ENCODE results near the gene ADGRA1. TPM values are rescaled to one million over a fixed set of nuclear protein-coding genes. Genes with fewer than 3 reads are reported as not detected.

Gene ADGRA1
- total RNA-seq, 4 donors from 2014 or later: not detected

DNA sequence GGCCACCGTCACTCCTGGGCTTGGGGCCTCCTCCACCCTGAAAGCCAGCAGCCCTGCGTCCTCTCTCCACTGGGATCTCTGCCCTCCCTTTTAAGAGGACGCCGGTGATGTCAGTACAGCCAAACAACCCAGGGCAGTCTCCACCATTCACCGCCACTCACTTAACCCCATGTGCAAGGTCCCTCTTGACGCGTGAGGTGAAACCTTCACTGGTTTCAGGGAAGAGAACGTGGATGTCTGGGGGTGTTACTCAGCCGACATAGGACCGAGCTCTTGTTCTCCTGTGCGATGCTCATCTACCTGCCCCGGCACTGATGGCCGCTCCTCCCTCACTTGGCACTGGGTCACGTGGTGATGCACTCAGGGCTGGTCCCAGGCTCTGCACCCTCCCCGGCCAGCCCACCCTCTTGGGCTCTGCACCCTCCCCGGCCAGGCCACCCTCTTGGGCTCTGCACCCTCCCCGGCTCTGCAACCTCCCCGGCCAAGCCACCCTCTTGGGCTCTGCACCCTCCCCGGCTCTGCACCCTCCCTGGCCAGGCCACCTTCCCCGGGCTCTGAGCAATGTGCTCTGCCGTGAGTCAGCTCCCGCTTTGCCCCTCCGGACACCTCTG lies 36.1 kb downstream of the ADGRA1 start:
- 68 to 86% methylated on average over 14 to 22 of the region's 23 CpGs for WGBS, 2 donors
- Histone ChIP-seq H3K27ac (no peak overlapping the region), H3K4me3 (no peak overlapping the region), H3K27me3 (peaks cover 0 to 46% (median 0%) of the 10 kb centered on the region in 4 donors), H3K36me3 (no peaks in the 10 kb centered on the region), H3K9me3 (no peaks in the 10 kb centered on the region), H3K4me1 (no peaks in the 10 kb centered on the region)
- intact Hi-C loops (cut with DNase I): loop anchor here (5.0 to 10.0 kb wide), 2 partner anchors 179 to 287 kb away; partner anchors contain the start of gene CFAP46
- no peak for DNase-seq
- TF ChIP-seq, protein P1, sequence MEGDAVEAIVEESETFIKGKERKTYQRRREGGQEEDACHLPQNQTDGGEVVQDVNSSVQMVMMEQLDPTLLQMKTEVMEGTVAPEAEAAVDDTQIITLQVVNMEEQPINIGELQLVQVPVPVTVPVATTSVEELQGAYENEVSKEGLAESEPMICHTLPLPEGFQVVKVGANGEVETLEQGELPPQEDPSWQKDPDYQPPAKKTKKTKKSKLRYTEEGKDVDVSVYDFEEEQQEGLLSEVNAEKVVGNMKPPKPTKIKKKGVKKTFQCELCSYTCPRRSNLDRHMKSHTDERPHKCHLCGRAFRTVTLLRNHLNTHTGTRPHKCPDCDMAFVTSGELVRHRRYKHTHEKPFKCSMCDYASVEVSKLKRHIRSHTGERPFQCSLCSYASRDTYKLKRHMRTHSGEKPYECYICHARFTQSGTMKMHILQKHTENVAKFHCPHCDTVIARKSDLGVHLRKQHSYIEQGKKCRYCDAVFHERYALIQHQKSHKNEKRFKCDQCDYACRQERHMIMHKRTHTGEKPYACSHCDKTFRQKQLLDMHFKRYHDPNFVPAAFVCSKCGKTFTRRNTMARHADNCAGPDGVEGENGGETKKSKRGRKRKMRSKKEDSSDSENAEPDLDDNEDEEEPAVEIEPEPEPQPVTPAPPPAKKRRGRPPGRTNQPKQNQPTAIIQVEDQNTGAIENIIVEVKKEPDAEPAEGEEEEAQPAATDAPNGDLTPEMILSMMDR (IDR thresholded peaks at IDR 0.05): no peak
- no peak for TF ChIP-seq POLR2A (IDR thresholded peaks at IDR 0.05)

DNA sequence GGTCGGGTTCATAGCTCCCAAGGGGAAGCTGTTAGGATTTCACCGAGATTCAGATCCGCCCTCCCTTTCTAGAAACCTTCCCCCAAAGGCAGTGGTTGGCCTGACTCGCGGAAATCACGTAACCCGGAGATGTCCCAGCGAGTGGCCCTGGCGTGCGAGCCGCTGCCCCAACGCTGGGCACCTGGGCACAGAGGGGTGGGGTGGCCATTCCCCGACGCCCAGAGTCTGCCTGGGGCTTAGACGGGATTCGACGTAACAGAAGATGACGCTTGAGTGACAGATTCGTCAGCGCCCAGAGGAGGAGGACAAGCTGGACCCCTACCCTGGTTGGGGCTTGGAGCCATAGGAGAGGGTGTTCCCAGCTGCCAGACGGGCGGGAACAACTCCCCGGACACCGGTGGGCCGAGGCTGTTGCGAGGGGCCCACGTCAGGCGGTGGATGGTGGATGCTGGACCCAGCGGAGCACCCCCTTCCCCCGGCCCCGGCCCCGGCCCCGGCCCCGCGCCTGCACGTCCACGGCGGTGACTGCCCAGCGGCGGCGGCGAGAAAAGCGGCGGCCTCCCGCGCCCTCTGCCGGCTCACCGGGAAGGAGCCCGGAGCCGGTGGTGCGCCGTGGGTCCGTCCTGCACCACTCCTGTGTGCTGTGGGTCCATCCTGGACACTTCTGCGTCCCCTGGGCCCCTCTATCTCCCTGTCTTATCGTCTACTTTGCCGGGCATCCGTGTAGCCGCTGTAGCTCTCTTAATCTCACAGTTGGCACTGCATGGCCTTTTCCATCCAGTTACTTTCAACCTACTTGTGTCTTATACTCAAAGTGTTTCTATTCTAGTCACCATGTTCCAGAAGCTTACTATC lies 36.9 kb downstream of the ADGRA1 start:
- no peaks in the 10 kb centered on the region for H3K9me3 ChIP-seq
- no peak overlapping the region for H3K27ac ChIP-seq
- DNase-seq: no peak
- H3K4me1 ChIP-seq: no peaks in the 10 kb centered on the region
- H3K4me3 ChIP-seq: no peak overlapping the region
- peaks cover 0 to 46% (median 0%) of the 10 kb centered on the region in 4 donors for H3K27me3 ChIP-seq
- intact Hi-C loops (cut with DNase I): loop anchor here (5.0 to 10.0 kb wide), 2 partner anchors 180 to 287 kb away; partner anchors contain the start of gene CFAP46
- TF ChIP-seq, protein P1 (IDR thresholded peaks at IDR 0.05): peak in 5 of 6 experiments; percentile 38 to 64 (median 42)
- TF ChIP-seq POLR2A (IDR thresholded peaks at IDR 0.05): no peak
- 17 to 53% methylated on average over 19 to 20 of the region's 58 CpGs for WGBS, 2 donors
- H3K36me3 ChIP-seq: no peaks in the 10 kb centered on the region

DNA sequence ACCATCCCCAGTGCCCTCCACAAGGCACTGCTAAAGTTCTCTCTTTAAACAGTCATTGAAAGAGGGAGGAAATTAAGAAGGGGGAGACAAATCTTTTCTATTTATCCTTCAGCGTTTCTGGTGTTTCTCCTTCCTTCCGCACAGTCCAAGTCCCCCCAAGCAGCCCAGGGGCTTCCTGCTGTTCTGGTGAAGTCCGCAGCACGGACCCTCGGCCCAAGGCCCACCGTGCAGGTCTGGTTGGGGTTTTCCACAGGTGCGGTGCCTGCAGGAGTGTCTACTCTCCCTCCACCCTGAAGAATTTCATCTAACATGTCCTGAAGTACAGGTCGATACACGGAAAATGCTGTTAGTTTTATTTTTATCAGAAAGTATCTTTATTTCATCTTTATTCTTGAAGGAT lies 38.2 kb downstream of the ADGRA1 start:
- DNase-seq: no peak
- WGBS, 2 donors: 81 to 82% methylated on average over 8 to 9 of the region's 9 CpGs
- intact Hi-C loops (cut with DNase I): loop anchor here (10.0 kb wide), 1 partner anchor 181 kb away; the partner anchor contains the start of gene CFAP46

DNA sequence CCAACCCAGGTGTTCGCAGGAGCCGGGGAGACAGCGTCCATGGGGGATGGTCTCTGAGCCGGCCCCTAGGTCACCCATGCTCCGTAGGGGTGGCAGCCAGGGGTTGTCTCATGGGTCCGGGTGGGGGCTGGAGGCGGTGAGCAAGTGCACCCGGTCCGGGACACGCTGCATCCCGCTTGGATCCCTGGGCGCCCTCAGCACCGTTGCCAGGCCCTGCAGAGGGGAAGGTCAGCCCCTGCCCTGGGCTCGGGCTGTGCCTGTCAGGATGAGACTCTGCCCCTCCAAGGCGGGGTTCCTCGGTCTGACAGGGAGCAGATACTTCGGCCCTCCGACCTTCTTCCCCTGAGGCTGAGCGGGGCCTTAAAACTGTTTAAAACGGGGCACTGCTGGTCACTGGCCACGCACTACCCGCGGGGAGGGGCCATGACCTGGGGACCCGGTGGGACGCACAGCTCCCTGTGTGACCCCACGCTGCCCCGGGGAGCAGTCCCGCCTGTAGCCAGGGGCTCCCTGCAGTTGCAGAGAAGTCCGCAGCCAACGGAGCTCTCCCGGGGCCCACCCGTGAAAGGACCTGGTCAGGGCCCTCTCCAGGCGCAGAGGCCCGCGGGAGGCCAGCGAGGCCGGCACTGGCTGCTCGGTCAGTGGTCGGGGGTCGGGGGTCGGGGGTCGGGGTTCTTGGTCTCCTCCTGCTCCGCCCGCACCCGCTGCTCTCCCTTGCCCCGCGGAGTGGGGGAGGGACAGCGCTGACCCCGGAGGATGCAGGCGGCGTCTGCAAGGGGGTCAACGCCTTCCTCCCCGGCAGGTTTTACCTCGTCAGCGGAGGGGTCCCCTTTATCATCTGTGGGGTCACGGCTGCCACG lies 38.9 kb downstream of the ADGRA1 start:
- Histone ChIP-seq H3K27ac (no peak overlapping the region), H3K4me3 (no peak overlapping the region), H3K9me3 (no peaks in the 10 kb centered on the region), H3K4me1 (no peaks in the 10 kb centered on the region), H3K36me3 (no peaks in the 10 kb centered on the region), H3K27me3 (peaks cover 0 to 46% (median 0%) of the 10 kb centered on the region in 4 donors)
- DNase-seq: no peak
- TF ChIP-seq POLR2A (IDR thresholded peaks at IDR 0.05): no peak
- TF ChIP-seq, protein P1 (IDR thresholded peaks at IDR 0.05): no peak
- WGBS, 2 donors: 100% methylated on average over 1 to 4 of the region's 57 CpGs
- intact Hi-C loops (cut with DNase I): loop anchor here (10.0 kb wide), 1 partner anchor 182 kb away; the partner anchor contains the start of gene CFAP46

More for the DNA sequence above, 38.2 kb downstream of the ADGRA1 start:
- TF ChIP-seq, protein P1 (IDR thresholded peaks at IDR 0.05): no peak
- no peak for TF ChIP-seq POLR2A (IDR thresholded peaks at IDR 0.05)
- Histone ChIP-seq H3K27me3 (peaks cover 0 to 46% (median 0%) of the 10 kb centered on the region in 4 donors), H3K27ac (no peak overlapping the region), H3K4me3 (no peak overlapping the region), H3K36me3 (no peaks in the 10 kb centered on the region), H3K4me1 (no peaks in the 10 kb centered on the region), H3K9me3 (no peaks in the 10 kb centered on the region)
